Endothelial cell (in vitro differentiated cells): Measurements from ENCODE around the gene CAMK1D. TPM values are rescaled to one million over a fixed set of nuclear protein-coding genes. Genes with fewer than 3 reads are reported as not detected.

Source experiments
- DNase-seq: peaks from one replicate; pipeline ENCODE4 v3.0.0; 2021; ENCODE audit warnings: low spot score
- H3K27ac Mint-ChIP-seq: one replicate; pipeline ENCODE4 v1.8.0; 2021; ENCODE audit warnings: mixed read lengths, inconsistent platforms; ENCODE audit not compliant: unreplicated experiment
- H3K27me3 Mint-ChIP-seq: one replicate; pipeline ENCODE4 v1.8.0; 2021; ENCODE audit warnings: mild to moderate bottlenecking, moderate library complexity, mixed read lengths, inconsistent platforms; ENCODE audit not compliant: unreplicated experiment
- H3K36me3 Mint-ChIP-seq: one replicate; pipeline ENCODE4 v1.8.0; 2021; ENCODE audit warnings: mild to moderate bottlenecking, low read depth, mixed read lengths, inconsistent platforms; ENCODE audit not compliant: unreplicated experiment
- H3K4me1 Mint-ChIP-seq: one replicate; pipeline ENCODE4 v1.8.0; 2021; ENCODE audit warnings: mild to moderate bottlenecking, mixed read lengths, inconsistent platforms; ENCODE audit not compliant: unreplicated experiment
- H3K4me3 Mint-ChIP-seq: one replicate; pipeline ENCODE4 v1.8.0; 2021; ENCODE audit warnings: mild to moderate bottlenecking, mixed read lengths, inconsistent platforms; ENCODE audit not compliant: unreplicated experiment
- H3K9me3 Mint-ChIP-seq: one replicate; pipeline ENCODE4 v1.8.0; 2021; ENCODE audit warnings: mixed read lengths, inconsistent platforms; ENCODE audit not compliant: unreplicated experiment
- CTCF ChIP-seq: fragments of 200-600 bp; sonication (generic); IDR thresholded peaks from one replicate; pipeline ENCODE4 v1.5.0; 2021; ENCODE audit warnings: antibody characterized with exemption; ENCODE audit not compliant: unreplicated experiment
- total RNA-seq: library from RNA; stranded (reverse); fragmentation: NEBNext Ultra II Directional; extraction: Animal tissue kit (Norgen Biotek cat#: 25700); gene quantifications from one replicate; pipeline ENCODE4 v1.2.1, GENCODE V29; 2021; ENCODE audit not compliant: unreplicated experiment

Gene CAMK1D
- total RNA-seq, 1 donor from 2014 or later = 4.1 TPM

- no peak overlapping the region for H3K4me3 Mint-ChIP-seq
- DNase-seq = no peak
- no peaks in the 10 kb centered on the region for H3K36me3 Mint-ChIP-seq
- H3K4me1 Mint-ChIP-seq = no peaks in the 10 kb centered on the region
- H3K27me3 Mint-ChIP-seq = peaks cover 4% of the 10 kb centered on the region
- no peaks in the 10 kb centered on the region for H3K9me3 Mint-ChIP-seq
- no peak overlapping the region for H3K27ac Mint-ChIP-seq
- no peak for TF ChIP-seq CTCF
Measured at GRCh38 chr10:12597788-12598765, 248.7 kb downstream of the CAMK1D start.

- Mint-ChIP-seq H3K4me1 (no peaks in the 10 kb centered on the region), H3K4me3 (no peak overlapping the region), H3K27me3 (peaks cover 4% of the 10 kb centered on the region), H3K9me3 (no peaks in the 10 kb centered on the region), H3K27ac (no peak overlapping the region), H3K36me3 (no peaks in the 10 kb centered on the region)
- TF ChIP-seq CTCF = no peak
- DNase-seq = no peak
Measured at GRCh38 chr10:12600652-12601051, 251.3 kb downstream of the CAMK1D start.

GRCh38 chr10:12602521-12602920 is 253.2 kb downstream of the CAMK1D start:
- no peaks in the 10 kb centered on the region for H3K9me3 Mint-ChIP-seq
- no peaks in the 10 kb centered on the region for H3K36me3 Mint-ChIP-seq
- TF ChIP-seq CTCF = no peak
- no peak for DNase-seq
- H3K27me3 Mint-ChIP-seq = peaks cover 4% of the 10 kb centered on the region
- H3K27ac Mint-ChIP-seq = no peak overlapping the region
- no peaks in the 10 kb centered on the region for H3K4me1 Mint-ChIP-seq
- H3K4me3 Mint-ChIP-seq = no peak overlapping the region

- no peak overlapping the region for H3K27ac Mint-ChIP-seq
- no peaks in the 10 kb centered on the region for H3K36me3 Mint-ChIP-seq
- TF ChIP-seq CTCF = no peak
- H3K4me1 Mint-ChIP-seq = no peaks in the 10 kb centered on the region
- H3K27me3 Mint-ChIP-seq = peaks cover 6% of the 10 kb centered on the region
- H3K9me3 Mint-ChIP-seq = no peaks in the 10 kb centered on the region
- no peak for DNase-seq
- H3K4me3 Mint-ChIP-seq = no peak overlapping the region
Measured at GRCh38 chr10:12603766-12604470, 254.6 kb downstream of the CAMK1D start.
